AG04450 (cell line): ENCODE results near the gene OSBP2. TPM values are rescaled to one million over a fixed set of nuclear protein-coding genes. Genes with fewer than 3 reads are reported as not detected.

Source experiments
- CTCF ChIA-PET: fragments of 300-600, 350-600 bp; formaldehyde crosslinking; extraction: SDS; loops from one replicate; lab custom pipeline; 2022; ENCODE audit warnings: antibody characterized with exemption, inconsistent platforms; lab: Charles Lee
- POLR2A ChIA-PET: fragments of 350-600 bp; formaldehyde crosslinking; extraction: SDS; loops from one replicate; lab custom pipeline; 2021; ENCODE audit warnings: antibody characterized with exemption, inconsistent platforms; lab: Yijun Ruan, JAX
- DNase-seq: peaks from one replicate; pipeline ENCODE4 v3.0.0-alpha.2; 2011; ENCODE audit warnings: low read depth, low spot score
- H3K27ac ChIP-seq: one replicate; pipeline ENCODE4 v1.5.1; 2012; ENCODE audit warnings: low read depth, low read length, control low read depth
- H3K27me3 ChIP-seq: one replicate; pipeline ENCODE4 v1.6.0; 2012; ENCODE audit warnings: low read length; ENCODE audit not compliant: control insufficient read depth, insufficient read depth
- H3K4me3 ChIP-seq: 2 replicates; pipeline ENCODE4 v1.5.1; 2011; ENCODE audit warnings: mild to moderate bottlenecking, low read depth, low read length, control low read depth
- H3K9me3 ChIP-seq: 2 replicates; pipeline ENCODE4 v1.5.1; 2012; ENCODE audit warnings: low read length; ENCODE audit not compliant: control insufficient read depth, insufficient read depth
- CTCF ChIP-seq: IDR thresholded peaks from 2 replicates; pipeline ENCODE4 v1.5.1; 2011; ENCODE audit warnings: low read depth, low read length, control low read depth, inconsistent platforms
- polyA plus RNA-seq: library from polyadenylated mRNA; depleted of rRNA; stranded (reverse); fragments of >200 nt; gene quantifications from 2 replicates; pipeline ENCODE4 v1.2.3, GENCODE V29; 2011

OSBP2 gene
- polyA plus RNA-seq, 1 experiment = 1.8 TPM

GRCh38 chr22:30649430-30650007 is 45.2 kb upstream of the OSBP2 start:
- TF ChIP-seq CTCF = no peak
- POLR2A ChIA-PET = interaction anchor here (1.8 kb wide), 1 partner anchor 14 kb away, joined by 6 read pairs; the partner anchor contains the start of gene SLC35E4
- no peaks in the 10 kb centered on the region for H3K27me3 ChIP-seq
- no peak overlapping the region for H3K27ac ChIP-seq
- DNase-seq = no peak
- CTCF ChIA-PET = interaction anchor here (0.7 to 1.1 kb wide), 2 partner anchors 15 to 19 kb away, joined by 3 to 5 read pairs; no protein-coding TSS in a partner anchor
- no peaks in the 10 kb centered on the region; the same call in 1 of the 2 replicates for H3K9me3 ChIP-seq
- no peak overlapping the region for H3K4me3 ChIP-seq

GRCh38 chr22:30650508-30651116 is 44.1 kb upstream of the OSBP2 start:
- ChIA-PET CTCF (interaction anchor here (0.6 kb wide), 1 partner anchor 50 kb away, joined by 4 read pairs; no protein-coding TSS in a partner anchor), POLR2A (interaction anchor here (1.8 kb wide), 1 partner anchor 15 kb away, joined by 6 read pairs; the partner anchor contains the start of gene SLC35E4)
- no peak overlapping the region for H3K4me3 ChIP-seq
- H3K27me3 ChIP-seq = no peaks in the 10 kb centered on the region
- no peak for DNase-seq
- H3K27ac ChIP-seq = no peak overlapping the region
- no peaks in the 10 kb centered on the region; the same call in 1 of the 2 replicates for H3K9me3 ChIP-seq
- no peak for TF ChIP-seq CTCF

- TF ChIP-seq CTCF = no peak
- no peak for DNase-seq
- Histone ChIP-seq H3K9me3 (no peaks in the 10 kb centered on the region; the same call in 1 of the 2 replicates), H3K27me3 (no peaks in the 10 kb centered on the region), H3K4me3 (no peak overlapping the region), H3K27ac (no peak overlapping the region)
- POLR2A ChIA-PET = no interaction called here
- CTCF ChIA-PET = no interaction called here
These were observed 41.8 kb upstream of the OSBP2 start for GRCh38 chr22:30652852-30653251.

GRCh38 chr22:30654361-30654760 is 40.3 kb upstream of the OSBP2 start:
- POLR2A ChIA-PET = no interaction called here
- CTCF ChIA-PET = interaction anchor here (0.7 kb wide), 1 partner anchor 19 kb away, joined by 3 read pairs; no protein-coding TSS in a partner anchor

More at GRCh38 chr22:30654361-30654760, 40.3 kb upstream of the OSBP2 start:
- no peak for TF ChIP-seq CTCF
- no peak overlapping the region for H3K4me3 ChIP-seq
- DNase-seq = no peak
- no peaks in the 10 kb centered on the region; the same call in 1 of the 2 replicates for H3K9me3 ChIP-seq
- H3K27ac ChIP-seq = no peak overlapping the region
- H3K27me3 ChIP-seq = no peaks in the 10 kb centered on the region
